Stimulated activated CD4-positive, alpha-beta T cell treated with anti-CD3 and anti-CD28 coated beads, Interleukin-12 subunit alpha, Interleukin-12 subunit beta, amount 100 ng/mL, for 4 hours (primary cell): ENCODE results near the gene MOB1A.
A peak's percentile ranks its signal among the peaks of the same experiment; 100 is the strongest.
"Not testable (repeated sequence)": the region's sequence is repeated elsewhere in the genome, so short reads cannot be mapped to it uniquely, and the experiment has no call there.

Experiments used
- DNase-seq: peaks from one replicate; pipeline ENCODE4 v3.0.0-alpha.2; 2020

MOB1A gene

GRCh38 chr2:74178211-74179062 is at the start of gene MOB1A:
Gene MOB1A (minus strand): TSS chr2:74178879. CDS start chr2:74178674, 205 bp downstream.
- DNase-seq: peak; percentile 95

GRCh38 chr2:74227646-74228045 is 49.0 kb upstream of the MOB1A start:
- DNase-seq: no peak

- DNase-seq: no peak
These were observed 48.1 kb upstream of the MOB1A start for GRCh38 chr2:74226648-74227213.

- no peak for DNase-seq
These were observed 47.2 kb upstream of the MOB1A start for GRCh38 chr2:74225698-74226459.

- DNase-seq: no peak
These were observed 45.5 kb upstream of the MOB1A start for GRCh38 chr2:74223941-74224770.

GRCh38 chr2:74222300-74222650 is 43.6 kb upstream of the MOB1A start:
- DNase-seq: no peak

GRCh38 chr2:74221604-74222299 is 43.1 kb upstream of the MOB1A start:
- DNase-seq: no peak

- no peak for DNase-seq
These were observed 42.4 kb upstream of the MOB1A start for GRCh38 chr2:74221091-74221490.

- DNase-seq: no peak
These were observed 41.3 kb upstream of the MOB1A start for GRCh38 chr2:74219846-74220486.

- DNase-seq: no peak
These were observed 38.0 kb upstream of the MOB1A start for GRCh38 chr2:74216642-74217041.

- DNase-seq: not testable (repeated sequence)
These were observed 37.1 kb upstream of the MOB1A start for GRCh38 chr2:74215771-74216170.

- no peak for DNase-seq
These were observed 34.2 kb upstream of the MOB1A start for GRCh38 chr2:74212702-74213410.

GRCh38 chr2:74206180-74206688 is 27.6 kb upstream of the MOB1A start:
- no peak for DNase-seq

GRCh38 chr2:74205596-74205995 is 26.9 kb upstream of the MOB1A start:
- DNase-seq: no peak

GRCh38 chr2:74205113-74205512 is 26.4 kb upstream of the MOB1A start:
- no peak for DNase-seq

- no peak for DNase-seq
These were observed 25.8 kb upstream of the MOB1A start for GRCh38 chr2:74204436-74204835.

- no peak for DNase-seq
These were observed 22.9 kb upstream of the MOB1A start for GRCh38 chr2:74201596-74201995.

- no peak for DNase-seq
These were observed 22.5 kb upstream of the MOB1A start for GRCh38 chr2:74201196-74201595.

- no peak for DNase-seq
These were observed 21.2 kb upstream of the MOB1A start for GRCh38 chr2:74199871-74200305.

GRCh38 chr2:74199275-74199701 is 20.6 kb upstream of the MOB1A start:
- DNase-seq: no peak
